ENCODE results near the gene PPIL1.
"Not testable (repeated sequence)": the region's sequence is repeated elsewhere in the genome, so short reads cannot be mapped to it uniquely, and the experiment has no call there.

Gene PPIL1

DNA sequence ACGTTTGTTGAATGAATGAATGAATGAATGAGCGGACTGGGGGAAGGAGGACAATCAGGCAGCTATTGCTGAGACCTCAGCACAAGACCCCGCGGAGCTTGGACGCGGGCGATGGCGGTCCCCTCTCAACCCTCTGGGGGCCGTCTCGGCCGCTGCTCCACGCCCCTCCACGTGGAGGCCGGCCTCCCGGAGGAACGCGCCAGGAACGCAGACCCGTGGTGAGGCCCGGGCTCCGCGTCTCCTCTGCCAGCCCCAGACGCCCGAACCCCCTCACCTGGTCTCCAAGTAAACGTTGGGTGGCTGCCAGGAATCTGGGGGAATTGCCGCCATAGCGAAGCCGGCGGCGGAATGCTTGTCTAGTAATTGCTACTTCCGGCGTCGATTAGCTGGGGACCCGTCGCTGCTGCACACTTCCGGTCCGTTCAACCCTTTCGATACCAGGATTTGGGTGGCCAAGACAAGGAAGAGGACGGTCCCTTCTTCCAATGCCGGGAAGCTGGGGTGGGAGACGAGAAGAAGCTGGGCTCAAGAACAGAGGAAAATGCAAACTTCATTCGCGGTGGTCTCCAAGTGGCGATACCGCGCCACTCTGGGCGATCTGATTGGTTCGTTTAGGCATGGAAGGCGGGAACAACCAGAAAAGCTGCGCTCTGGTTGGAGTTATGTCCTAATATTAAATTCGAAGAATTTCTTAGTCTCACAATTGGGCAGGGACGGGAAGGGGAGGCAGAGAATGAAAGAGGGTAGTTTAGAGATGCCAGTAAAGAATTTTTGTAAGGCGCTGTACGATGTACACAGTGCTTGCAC is at the start of gene PPIL1:
PPIL1 (minus strand) TSS at position 361 of the 807 bp plus-strand sequence; CDS start at position 330, 31 bp downstream.
- peak; percentile 97 to 98 for DNase-seq

DNA sequence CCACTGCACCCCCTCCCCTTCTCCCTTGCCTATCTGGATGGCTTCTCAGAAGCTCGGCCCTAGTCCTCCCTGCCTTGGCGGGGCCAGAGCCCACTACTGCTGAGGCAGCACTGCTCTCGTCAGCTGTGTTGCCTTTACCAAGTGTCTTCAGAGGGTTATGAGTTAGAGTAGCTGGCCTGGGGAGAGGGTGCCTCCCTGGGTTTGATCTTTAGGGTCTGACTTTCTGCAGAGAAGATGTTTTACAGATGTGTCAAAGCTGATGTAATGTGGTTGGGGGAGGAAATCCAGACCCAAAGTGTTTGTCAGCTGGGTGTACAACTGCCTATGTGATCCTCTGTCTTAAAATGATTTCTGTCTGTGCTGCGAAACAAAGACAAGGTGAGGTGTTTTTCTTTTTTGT is 49.5 kb upstream of the PPIL1 start:
- DNase-seq: no peak

DNA sequence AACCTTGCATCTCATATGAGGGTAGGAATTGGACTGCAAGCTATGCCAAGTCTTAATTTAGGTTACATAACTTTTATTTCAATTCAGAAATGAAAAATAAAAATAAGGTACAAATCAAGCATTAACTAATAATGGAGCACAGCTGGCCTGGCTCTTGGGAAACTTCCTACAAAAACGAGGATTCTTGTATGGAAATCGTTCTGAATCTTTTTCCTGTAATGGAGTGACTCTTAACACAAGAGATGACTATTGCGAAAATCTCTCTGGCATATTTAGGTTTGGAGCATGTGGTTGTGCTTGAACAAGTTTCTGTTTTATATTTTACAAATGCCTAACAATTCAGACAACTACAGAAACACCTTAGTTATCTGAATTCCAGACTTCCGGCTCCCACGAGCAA is 45.9 kb upstream of the PPIL1 start:
- DNase-seq: no peak

DNA sequence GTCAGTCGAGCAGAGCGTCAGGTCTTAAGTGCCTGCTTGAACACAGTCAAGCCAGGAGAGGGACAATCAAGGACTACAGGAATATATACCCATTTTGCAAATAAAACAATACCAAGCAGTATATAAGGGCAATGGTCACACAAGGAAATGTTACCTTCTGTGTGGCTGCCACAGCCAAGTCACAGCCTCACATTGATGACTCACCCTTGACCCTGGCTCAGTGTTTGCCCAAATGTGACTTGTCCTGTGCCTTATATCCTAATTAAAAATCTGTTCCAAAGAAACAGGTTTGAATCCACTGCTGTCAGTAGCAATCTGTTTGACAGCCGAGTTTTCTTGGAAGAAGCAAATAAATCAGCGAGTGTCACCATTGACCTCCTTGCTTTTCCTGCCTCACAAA is 45.4 kb upstream of the PPIL1 start:
- DNase-seq: no peak

DNA sequence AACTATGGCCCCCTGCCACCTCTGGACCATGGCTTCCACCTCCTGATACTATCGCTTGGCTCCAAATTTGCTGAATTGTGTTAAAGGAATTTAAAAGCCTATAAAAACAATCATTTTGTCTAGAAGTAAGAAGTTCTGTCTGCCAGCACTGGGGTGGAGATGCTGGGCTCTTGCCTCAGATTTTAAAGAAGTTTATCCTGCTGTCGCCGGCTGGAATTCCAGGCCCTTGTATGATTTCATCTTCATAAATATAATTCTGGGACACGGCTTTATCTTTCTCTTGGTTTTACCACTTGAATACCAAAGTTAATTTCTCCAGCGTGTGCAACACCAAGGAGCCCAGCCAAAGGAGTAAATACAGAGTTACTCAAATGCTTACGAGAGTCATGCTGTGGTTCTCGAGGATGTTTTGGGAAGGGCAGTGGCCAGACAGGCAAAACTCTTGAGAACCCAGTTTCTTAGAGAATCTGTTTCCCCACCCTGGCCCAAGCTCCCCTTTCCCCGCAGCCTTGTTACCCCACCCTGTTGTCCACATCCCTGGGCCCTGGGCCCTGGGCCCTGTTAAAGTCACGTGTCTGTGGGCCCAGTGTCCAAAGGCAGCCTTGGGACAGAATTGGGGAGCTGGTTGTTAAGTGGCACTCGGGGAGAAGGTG is 43.1 kb upstream of the PPIL1 start:
- no peak for DNase-seq

DNA sequence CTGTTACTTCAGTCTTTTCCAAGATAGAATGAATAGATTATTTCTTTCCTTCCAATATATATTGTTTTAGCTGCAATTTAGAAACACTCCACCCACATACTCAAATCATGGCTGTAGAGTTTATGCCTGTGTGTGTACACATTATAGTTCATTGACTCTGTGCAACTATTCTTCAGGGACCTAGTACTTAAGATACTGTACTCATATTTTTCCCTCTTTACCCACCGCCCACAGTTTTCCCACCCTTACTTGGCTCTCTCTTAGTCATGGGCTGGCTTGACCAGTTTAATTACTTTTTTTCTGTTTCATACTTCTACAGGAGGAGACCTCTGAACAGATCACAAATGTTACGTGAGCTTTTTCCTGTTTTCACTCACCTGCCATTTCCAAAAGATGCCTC is 41.5 kb upstream of the PPIL1 start:
- DNase-seq: no peak

DNA sequence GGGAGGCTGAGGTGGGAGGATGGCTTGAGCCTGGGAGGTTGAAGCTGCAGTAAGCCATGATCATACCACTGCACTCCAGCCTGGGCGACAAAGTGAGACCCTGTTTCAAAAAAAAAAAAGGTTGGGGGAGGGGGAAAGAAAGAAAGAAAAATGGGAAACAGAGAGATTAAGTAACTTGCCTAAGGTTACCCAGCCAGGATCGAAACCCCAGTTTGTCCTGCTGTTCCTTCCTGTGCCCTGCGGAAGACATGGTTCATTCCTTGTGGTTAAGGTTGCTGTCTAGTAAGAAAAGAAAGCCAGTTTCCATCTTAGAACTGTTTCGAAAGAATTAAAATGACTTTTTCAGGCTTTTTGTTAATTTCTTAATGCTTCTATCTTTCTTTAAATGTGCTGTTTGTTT is 41.0 kb upstream of the PPIL1 start:
- DNase-seq: no peak

DNA sequence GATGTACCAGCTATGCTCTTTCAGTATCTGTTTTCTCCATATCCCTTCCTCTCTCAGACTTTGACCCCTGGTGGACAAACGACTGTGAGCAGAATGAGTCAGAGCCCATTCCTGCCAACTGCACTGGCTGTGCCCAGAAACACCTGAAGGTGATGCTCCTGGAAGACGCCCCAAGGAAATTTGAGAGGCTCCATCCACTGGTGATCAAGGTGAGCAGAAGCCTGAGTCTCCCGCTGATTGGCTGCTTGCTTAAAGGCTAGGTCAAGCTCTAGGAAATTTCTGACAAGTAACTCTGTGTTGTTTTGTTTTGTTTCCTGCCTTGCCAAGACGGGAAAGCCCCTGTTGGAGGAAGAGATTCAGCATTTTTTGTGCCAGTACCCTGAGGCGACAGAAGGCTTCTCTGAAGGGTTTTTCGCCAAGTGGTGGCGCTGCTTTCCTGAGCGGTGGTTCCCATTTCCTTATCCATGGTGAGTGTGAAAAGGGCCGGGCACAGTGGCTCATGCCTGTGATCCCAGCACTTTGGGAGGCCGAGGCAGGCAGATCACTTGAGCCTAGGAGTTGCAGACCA is 39.7 kb upstream of the PPIL1 start:
- no peak for DNase-seq

DNA sequence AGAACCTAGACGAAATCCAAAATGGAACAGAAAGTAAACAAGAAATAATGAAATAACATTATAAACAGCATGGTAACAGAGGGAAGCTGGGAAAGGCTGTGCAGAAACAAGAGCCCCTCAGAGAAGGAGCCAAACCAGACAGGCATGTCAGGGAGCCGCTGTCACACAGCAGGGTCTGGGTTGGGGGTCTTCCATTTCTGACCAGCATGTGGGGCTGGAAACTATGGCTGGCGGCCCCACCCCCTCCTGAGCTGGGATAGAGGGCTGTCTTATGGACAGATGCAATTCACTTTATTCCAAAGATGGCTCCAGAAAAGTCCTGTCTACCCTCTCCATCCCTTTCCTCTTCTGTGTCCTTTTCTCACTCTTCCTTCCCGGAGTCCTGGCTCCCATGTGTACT is 38.5 kb upstream of the PPIL1 start:
- DNase-seq: no peak

DNA sequence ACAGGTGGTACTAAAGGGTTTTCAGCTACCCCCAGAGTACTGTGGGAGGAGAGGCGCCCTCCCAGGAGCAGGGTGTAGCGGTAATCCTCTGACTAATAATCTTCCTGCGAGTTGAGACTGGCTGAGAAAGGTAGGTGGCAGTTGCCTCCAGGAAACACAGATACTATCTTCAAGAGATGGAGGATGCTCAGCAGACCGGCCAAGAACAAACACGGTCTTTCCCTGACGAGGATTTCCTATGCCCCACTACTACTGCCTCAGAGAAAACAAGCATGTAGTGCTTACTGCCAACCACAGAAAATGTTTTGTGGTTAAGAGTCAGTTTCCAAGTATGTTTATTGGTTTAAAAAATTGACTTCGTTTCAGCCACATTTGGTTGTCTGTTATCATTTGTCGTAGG is 38.0 kb upstream of the PPIL1 start:
- DNase-seq: no peak

DNA sequence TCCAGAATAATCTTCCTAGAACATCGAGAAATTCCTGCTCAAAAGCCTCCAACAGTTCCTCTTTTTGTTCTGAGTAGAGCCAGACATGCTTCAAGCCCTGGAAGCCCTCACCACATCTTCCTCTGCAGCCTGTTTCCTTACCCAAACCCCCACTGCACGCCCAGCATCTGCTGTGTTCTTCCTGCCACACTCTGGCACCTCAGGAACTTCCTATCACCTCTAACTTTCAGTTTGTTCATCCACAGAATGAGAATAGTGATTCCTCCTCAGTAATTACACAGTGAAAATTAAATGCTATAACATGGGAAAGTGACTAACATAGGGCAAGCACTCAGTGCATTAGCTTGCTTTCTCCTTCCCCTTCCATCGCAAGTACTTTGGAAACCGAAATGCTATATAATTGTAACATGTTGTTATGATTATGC is 37.4 kb upstream of the PPIL1 start:
- peak; percentile 93 to 94 for DNase-seq

DNA sequence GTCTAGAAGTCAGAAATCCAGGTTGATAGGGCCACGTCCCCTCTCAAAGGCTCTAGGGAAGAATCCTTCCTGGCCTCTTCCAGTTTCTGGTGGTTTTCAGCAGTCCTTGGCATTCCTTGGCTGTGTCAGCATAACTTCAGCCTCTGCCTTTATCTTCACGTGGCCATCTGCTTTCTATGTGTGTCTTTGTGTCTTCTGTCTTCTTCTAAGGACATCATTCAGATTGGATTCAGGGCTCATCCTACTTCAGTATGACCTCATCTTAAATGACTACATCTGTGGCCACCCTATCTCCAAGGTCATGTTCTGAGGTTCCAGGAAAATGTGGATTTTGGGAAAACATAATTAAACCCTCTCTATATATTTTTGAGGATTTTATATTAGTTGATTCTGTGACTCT is 34.1 kb upstream of the PPIL1 start:
- no peak for DNase-seq

DNA sequence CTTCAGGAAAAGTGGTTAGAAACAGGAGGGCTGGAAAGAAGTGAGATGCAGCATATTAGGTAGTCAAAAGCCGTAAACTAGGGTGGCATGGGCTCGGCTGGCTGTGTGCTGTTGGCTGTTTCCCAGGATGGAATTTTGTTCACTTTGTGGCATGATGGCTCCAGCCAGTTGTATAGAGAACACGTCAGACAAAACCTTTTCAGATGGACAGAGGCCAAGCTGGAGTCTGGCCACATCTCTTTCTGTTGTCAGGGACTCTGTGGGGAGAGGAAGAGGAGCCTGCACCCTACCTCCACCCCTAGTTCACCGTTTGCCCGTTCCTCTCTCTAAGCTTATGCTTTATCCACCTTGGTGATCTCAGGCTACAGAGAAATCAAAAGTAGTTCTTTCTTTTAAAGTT is 33.2 kb upstream of the PPIL1 start:
- no peak for DNase-seq

DNA sequence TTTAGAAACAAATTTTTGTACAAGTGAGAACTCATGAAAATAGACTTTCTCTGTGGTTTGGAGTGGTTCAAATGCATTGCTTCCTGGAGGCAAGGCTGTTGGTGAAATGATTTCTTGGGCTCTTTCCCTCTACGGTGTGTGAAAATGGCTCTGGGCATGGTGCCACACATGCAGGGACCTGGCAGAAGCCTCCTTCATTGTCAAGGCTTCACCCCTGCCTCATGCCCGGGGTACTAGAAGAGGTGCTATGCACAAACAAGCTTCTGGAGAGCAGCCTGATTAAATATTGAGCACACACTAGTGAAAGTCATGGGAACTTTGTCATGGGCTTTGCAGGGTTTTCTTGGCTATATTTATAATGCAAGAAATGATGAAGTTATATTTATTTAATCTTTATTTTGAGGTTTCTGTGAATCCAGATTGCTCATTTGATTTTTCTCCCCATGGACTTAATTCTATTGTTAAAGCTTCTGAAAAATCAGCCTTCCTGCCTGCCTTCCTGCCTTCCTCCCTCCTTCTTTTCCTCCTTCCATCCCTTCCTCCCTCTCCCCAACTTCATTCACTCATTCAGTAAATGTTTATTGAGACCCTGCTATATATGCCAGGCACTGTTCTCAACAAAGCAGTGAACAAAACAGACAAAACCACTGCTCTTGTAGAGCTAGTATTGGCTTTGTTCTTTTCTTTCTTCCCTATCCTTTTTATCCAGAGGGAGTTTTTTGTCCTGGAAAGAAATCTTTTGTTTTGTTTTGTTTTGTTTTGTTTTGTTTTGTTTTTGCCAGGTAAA is 32.1 kb upstream of the PPIL1 start:
- no peak for DNase-seq

DNA sequence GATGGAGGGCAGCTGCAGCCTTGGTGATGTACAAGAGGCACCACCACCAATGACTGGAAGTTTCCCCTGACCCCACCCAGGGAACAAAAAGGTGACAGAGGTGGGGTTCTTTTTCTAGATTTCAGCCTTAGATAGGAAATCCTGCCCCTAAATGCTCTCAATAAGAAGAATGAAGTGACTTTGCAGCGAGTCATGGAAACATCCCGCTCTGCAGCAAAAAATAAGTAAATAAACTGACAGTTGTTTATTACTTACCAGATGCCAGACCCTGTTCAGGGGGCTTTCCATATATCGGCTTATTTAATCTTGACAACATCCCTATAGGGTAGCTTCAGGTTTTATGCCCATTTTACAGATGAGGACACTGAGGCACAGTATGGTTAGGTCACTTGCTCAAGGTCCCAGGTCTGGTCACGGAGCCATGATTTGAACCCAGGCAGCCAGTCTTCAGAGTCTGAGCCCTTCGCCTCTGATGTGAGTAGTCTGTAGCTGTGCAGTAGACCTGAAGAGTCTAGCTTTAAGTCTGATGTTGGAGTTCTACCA is 30.3 kb upstream of the PPIL1 start:
- no peak for DNase-seq

DNA sequence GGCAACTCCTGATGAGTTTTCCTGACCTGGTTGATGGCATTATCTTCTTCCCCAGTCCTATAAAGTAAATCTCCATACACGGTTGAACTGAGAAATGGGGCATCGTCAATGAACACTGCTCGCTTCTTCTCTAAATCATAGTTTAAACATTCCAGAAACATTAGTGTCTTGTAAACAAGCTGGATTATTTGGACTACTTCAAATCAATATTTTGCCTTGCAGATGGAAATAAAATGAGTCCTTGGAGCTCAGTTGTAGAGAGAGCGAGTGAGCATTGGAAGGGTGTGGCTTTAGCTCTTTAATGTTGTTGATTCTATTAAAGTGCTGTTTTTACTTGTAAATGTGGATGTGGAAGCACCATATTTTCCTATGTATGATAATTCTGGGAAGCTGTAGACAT is 29.5 kb upstream of the PPIL1 start:
- DNase-seq: no peak

DNA sequence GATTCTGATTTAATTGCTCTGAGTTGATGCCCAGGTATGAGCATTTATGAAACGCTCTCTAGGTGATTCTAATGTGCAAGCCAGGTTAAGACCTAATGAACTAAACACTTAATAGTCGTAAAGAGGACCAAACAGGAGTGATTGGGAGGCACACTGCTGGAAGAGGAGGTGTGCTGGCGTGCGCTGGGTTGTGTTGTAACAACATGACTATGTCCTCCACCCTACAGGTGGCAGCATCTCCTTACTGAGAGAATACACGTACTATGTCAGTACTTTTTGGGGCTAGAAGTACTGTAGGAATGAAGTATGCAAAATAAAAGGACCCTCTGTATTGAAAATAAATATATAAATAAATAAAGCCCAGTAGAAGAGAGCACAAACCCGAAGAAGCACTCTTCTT is 23.0 kb upstream of the PPIL1 start:
- DNase-seq: no peak

DNA sequence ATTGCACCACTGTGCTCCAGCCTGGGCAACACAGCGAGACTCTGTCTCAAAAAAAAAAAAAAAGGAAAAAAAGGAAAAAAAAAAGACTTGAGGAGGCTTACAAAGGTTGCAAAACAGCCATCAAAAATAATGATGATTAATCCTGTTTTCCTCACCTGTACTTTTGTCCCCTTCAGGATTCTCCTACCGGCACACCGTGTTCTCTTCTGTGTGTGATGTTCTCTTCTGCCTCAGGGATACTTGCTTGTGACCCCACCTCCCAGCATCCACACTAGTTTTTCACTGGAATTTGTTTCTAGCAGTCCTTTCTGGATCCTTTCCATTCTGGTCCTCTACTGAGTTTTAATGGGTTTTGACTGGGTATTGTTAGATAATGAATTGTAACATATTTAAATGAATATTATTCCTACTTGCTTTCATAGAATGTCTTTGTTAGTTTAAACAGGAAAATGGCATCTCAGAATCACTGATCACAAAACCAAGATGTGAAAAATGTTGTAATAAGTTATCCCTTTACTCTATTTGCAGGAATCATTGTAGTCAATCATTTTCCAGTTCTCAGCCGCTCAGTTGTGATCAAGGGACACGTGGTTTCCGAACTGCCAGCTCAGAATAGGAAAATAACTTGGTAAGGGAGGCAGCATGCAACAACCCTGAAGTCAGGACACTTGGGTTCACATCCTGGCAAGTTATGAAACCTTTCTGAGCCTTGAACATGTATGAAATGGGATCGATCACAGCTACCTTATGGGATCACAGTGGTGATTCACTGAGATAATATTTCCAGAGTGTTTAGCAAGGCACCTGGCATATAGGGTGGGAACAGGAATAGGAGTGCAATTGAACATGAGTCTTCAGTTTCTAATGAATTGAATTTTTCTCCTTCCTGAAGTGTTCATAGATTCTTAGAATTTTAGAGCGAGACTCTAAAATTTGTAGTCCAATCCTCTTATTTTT is 19.7 kb upstream of the PPIL1 start:
- no peak for DNase-seq

DNA sequence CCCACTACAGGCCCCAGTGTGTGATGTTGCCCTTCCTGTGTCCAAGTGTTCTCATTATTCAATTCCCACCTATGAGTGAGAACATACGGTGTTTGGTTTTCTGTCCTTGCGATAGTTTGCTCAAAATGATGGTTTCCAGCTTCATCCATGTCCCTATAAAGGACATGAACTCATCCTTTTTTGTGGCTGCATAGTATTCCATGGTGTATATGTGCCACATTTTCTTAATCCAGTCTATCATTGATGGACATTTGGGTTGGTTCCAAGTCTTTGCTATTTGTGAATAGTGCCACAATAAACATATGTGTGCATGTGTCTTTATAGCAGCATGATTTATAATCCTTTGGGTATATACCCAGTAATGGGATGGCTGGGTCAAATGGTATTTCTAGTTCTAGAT is 16.6 kb upstream of the PPIL1 start:
- DNase-seq: not testable (repeated sequence)

DNA sequence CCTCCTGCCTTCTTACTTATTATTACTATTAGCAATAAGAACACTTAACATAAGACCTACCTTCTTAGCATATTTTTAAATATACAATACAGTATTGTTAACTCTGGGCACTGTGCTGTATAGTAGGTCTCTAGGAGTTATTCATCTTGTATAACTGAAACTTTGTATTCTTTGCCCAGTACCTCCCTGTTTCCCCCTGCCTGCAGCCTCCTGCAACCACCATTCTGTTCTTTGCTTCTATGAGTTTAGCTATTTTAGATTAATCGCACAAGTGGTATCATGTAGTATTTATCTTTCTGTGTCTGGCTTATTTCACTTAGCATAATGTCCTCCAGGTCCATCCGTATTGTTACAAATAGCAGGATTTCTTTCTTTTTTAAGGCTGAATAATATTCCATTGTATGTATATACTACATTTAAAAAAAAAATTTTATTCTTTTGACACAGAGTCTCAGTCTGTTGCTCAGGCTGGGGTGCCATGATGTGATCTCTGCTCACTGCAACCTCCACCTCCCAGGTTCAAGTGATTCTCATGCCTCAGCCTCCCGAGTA is 15.6 kb upstream of the PPIL1 start:
- no peak for DNase-seq

DNA sequence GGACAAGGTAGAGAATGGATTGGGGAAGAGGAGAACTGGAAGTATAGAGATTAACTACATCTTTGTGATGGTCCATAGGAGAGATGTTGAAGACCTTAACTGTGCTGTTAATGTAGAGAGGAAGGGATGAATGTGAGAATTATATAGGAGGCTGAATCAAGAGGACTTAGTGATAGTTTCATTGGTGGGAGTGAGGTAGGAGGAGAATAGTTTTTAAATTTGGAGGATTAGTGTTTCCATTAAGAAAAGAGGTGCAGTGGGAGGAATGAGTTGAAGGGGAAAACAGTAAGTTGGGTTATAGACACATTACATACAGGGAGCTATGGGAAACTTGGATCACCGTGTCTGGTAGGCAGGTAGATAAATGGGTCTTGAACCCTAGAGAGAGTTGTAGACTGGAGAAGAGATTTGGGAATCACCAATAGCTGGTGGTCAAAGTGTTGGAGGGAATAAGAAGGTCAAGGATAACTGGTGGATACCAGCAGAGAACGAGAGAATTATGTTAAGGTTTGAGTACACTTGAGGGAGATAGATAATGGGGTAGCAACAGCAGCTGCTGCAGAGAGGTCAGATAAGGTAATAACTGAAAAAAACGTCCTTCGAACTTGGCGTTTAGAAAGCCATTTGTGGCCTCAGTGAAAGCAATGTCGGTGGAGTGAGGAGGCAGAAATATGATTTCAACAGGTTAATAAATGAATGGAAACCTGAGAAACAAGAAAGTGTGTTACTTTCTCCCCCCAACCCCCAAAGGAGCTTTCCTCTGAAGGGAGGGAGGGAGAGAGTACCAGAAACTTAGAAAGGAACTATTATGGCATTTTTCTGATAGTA is 14.3 kb upstream of the PPIL1 start:
- DNase-seq: no peak

Measured in AML-193 (cell line).